Measurements from ENCODE around the gene BAHCC1. TPM values are rescaled to one million over a fixed set of nuclear protein-coding genes. Genes with fewer than 3 reads are reported as not detected.

The BAHCC1 gene
- total RNA-seq, 2 experiments from 2014 or later = 0.05 TPM; not detected in 1

DNA sequence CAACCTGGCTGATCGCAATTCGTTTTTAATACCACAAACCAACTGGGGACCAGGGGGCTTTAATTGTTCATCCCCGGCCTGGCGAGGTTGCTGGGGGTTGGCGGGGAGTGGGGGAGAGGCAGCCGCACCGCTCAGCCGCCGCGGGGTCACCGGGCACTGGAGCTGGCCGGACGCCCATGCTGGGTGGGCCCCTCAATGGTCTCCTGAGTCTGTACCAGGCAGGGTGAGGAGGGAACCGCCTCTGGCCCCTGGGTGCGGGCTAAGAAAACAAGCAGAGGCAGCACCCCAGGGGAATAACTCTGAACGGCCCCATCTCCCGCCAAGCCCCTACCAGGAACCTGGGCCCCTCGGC is 73.5 kb downstream of the BAHCC1 start:
- ChIA-PET POLR2A (interaction anchor here (0.5 kb wide), 1 partner anchor 387 kb away, joined by 6 read pairs; no protein-coding TSS in a partner anchor), CTCF (no interaction called here)
- DNase-seq (no peak), ATAC-seq (no peak)
- H3K27me3 Mint-ChIP-seq = no peaks in the 10 kb centered on the region
- intact Hi-C loops (cut with DNase I, micrococcal nuclease) = no loop called here
- no peak overlapping the region for H3K4me3 Mint-ChIP-seq
- no peaks in the 10 kb centered on the region for H3K36me3 Mint-ChIP-seq (ENCODE audit: low read depth)
- no peaks in the 10 kb centered on the region for H3K9me3 Mint-ChIP-seq (ENCODE audit: low read depth)
- H3K4me1 Mint-ChIP-seq = no peaks in the 10 kb centered on the region
- H3K27ac Mint-ChIP-seq = no peak overlapping the region

DNA sequence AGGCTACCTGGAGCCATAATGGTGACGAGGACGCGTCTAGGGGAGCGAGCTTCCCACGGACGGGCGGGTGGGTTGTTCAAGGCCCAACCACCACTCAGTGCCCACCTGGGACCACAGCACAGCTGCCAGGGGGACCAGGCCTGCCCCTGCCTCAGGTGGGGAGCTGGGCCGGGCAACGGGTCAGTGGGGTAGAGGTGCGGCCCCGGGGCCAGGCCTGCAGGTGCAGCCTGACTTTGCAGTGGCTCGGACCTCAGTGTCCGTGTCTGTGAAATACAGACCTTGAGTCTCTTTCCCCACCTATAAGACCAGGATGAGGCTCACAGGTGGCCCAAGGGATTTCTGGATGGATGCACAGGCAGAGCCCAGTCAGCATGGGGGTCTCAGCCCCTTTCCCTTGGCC is 74.0 kb downstream of the BAHCC1 start:
- H3K9me3 Mint-ChIP-seq (ENCODE audit: low read depth) = no peaks in the 10 kb centered on the region
- H3K27ac Mint-ChIP-seq = no peak overlapping the region
- POLR2A ChIA-PET = no interaction called here
- H3K4me1 Mint-ChIP-seq = no peaks in the 10 kb centered on the region
- H3K4me3 Mint-ChIP-seq = no peak overlapping the region
- intact Hi-C loops (cut with DNase I, micrococcal nuclease) = no loop called here
- no peak for DNase-seq
- no peak for ATAC-seq
- no peaks in the 10 kb centered on the region for H3K36me3 Mint-ChIP-seq (ENCODE audit: low read depth)
- no peaks in the 10 kb centered on the region for H3K27me3 Mint-ChIP-seq
- CTCF ChIA-PET = no interaction called here

GRCh38 chr17:81470270-81470943 is 75.2 kb downstream of the BAHCC1 start:
- DNase-seq = no peak
- no peak for ATAC-seq
- Mint-ChIP-seq H3K4me3 (no peak overlapping the region), H3K4me1 (no peaks in the 10 kb centered on the region), H3K27me3 (no peaks in the 10 kb centered on the region), H3K9me3 (ENCODE audit: low read depth) (no peaks in the 10 kb centered on the region), H3K27ac (no peak overlapping the region), H3K36me3 (ENCODE audit: low read depth) (no peaks in the 10 kb centered on the region)
- intact Hi-C loops (cut with DNase I, micrococcal nuclease) = no loop called here
- POLR2A ChIA-PET = no interaction called here
- CTCF ChIA-PET = no interaction called here

- intact Hi-C loops (cut with DNase I, micrococcal nuclease) = no loop called here
- CTCF ChIA-PET = interaction anchor here (0.7 to 1.0 kb wide), 2 partner anchors 13 to 210 kb away, joined by 3 read pairs; no protein-coding TSS in a partner anchor
- no peaks in the 10 kb centered on the region for H3K9me3 Mint-ChIP-seq (ENCODE audit: low read depth)
These were observed 75.9 kb downstream of the BAHCC1 start for GRCh38 chr17:81470944-81471817.

GRCh38 chr17:81471818-81472456 is 76.7 kb downstream of the BAHCC1 start:
- POLR2A ChIA-PET = no interaction called here
- no peaks in the 10 kb centered on the region for H3K27me3 Mint-ChIP-seq
- peak; percentile 86 for ATAC-seq

More at GRCh38 chr17:81470944-81471817, 75.9 kb downstream of the BAHCC1 start:
- H3K27me3 Mint-ChIP-seq = no peaks in the 10 kb centered on the region
- H3K4me3 Mint-ChIP-seq = no peak overlapping the region
- no peak for ATAC-seq
- no peak for DNase-seq
- no peaks in the 10 kb centered on the region for H3K36me3 Mint-ChIP-seq (ENCODE audit: low read depth)
- POLR2A ChIA-PET = no interaction called here
- H3K27ac Mint-ChIP-seq = no peak overlapping the region
- H3K4me1 Mint-ChIP-seq = no peaks in the 10 kb centered on the region

GRCh38 chr17:81473019-81473418 is 77.8 kb downstream of the BAHCC1 start:
- DNase-seq = no peak
- Mint-ChIP-seq H3K9me3 (ENCODE audit: low read depth) (no peaks in the 10 kb centered on the region), H3K27me3 (no peaks in the 10 kb centered on the region), H3K27ac (no peak overlapping the region), H3K4me3 (no peak overlapping the region), H3K4me1 (no peaks in the 10 kb centered on the region), H3K36me3 (ENCODE audit: low read depth) (no peaks in the 10 kb centered on the region)
- ChIA-PET POLR2A (interaction anchor here (0.6 kb wide), 1 partner anchor 139 kb away, joined by 3 read pairs; no protein-coding TSS in a partner anchor), CTCF (interaction anchor here (0.9 kb wide), 1 partner anchor 10 kb away, joined by 4 read pairs; no protein-coding TSS in a partner anchor)
- intact Hi-C loops (cut with DNase I, micrococcal nuclease) = no loop called here
- no peak for ATAC-seq

More at GRCh38 chr17:81471818-81472456, 76.7 kb downstream of the BAHCC1 start:
- Mint-ChIP-seq H3K4me3 (no peak overlapping the region), H3K4me1 (no peaks in the 10 kb centered on the region), H3K36me3 (ENCODE audit: low read depth) (no peaks in the 10 kb centered on the region), H3K9me3 (ENCODE audit: low read depth) (no peaks in the 10 kb centered on the region), H3K27ac (no peak overlapping the region)
- peak; percentile 61 for DNase-seq
- CTCF ChIA-PET = interaction anchor here (0.7 to 1.0 kb wide), 2 partner anchors 13 to 210 kb away, joined by 3 read pairs; no protein-coding TSS in a partner anchor
- intact Hi-C loops (cut with DNase I, micrococcal nuclease) = no loop called here

DNA sequence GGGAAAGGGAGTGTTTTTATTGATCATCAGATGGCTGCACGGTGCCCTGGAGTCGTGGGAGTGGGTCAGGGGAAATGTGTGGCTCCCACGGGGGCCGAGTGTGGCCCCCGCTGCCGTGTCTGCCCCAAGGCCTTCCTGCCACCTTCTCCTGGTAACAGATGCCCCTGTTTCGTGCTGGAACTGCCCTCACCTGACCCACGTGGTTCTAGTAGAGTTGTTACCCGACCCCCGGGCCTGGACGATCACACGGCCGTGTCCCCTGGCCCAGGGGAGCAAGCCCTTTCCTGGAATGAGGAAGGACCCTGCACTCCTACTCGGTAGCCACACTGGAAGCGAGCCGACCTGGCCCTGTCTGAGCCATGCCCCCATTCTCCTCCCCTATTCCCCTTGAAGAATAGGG is 79.7 kb downstream of the BAHCC1 start:
- ATAC-seq (no peak), DNase-seq (no peak)
- CTCF ChIA-PET = interaction anchor here (1.3 kb wide), 1 partner anchor 10 kb away, joined by 4 read pairs; no protein-coding TSS in a partner anchor
- no peaks in the 10 kb centered on the region for H3K4me1 Mint-ChIP-seq
- H3K9me3 Mint-ChIP-seq (ENCODE audit: low read depth) = no peaks in the 10 kb centered on the region
- intact Hi-C loops (cut with DNase I, micrococcal nuclease) = no loop called here
- no peak overlapping the region for H3K4me3 Mint-ChIP-seq
- H3K27ac Mint-ChIP-seq = no peak overlapping the region
- peaks cover 5% of the 10 kb centered on the region for H3K27me3 Mint-ChIP-seq
- POLR2A ChIA-PET = no interaction called here
- H3K36me3 Mint-ChIP-seq (ENCODE audit: low read depth) = no peaks in the 10 kb centered on the region

DNA sequence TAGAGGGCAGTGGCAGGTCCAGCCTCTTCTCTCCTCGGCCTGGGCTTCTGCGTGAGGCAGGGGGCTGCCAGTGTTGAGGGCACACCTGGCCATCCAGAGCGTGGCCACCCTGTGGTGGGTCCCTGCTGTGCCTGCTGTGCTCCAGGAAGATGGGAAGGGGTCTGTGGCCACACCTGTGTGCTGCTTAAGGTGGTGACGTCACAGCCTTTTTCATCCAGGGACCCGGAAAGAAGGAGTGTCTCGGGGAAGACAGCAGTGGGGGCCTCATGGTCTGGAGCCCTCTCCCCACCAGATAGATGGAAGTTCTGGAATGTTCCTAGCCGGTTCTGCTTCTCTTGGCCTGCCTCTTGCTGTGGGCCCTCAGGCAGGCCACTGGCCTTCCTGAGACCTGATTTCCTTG is 80.8 kb downstream of the BAHCC1 start:
- CTCF ChIA-PET = no interaction called here
- POLR2A ChIA-PET = no interaction called here
- intact Hi-C loops (cut with DNase I, micrococcal nuclease) = no loop called here

GRCh38 chr17:81476635-81477034 is 81.4 kb downstream of the BAHCC1 start:
- Mint-ChIP-seq H3K27me3 (peaks cover 12% of the 10 kb centered on the region), H3K4me3 (no peak overlapping the region), H3K9me3 (ENCODE audit: low read depth) (no peaks in the 10 kb centered on the region), H3K36me3 (ENCODE audit: low read depth) (no peaks in the 10 kb centered on the region), H3K27ac (no peak overlapping the region), H3K4me1 (peaks cover under 1% of the 10 kb centered on the region)
- no peak for DNase-seq
- intact Hi-C loops (cut with DNase I, micrococcal nuclease) = no loop called here
- ChIA-PET CTCF (no interaction called here), POLR2A (no interaction called here)
- no peak for ATAC-seq

More for the DNA sequence above, 80.8 kb downstream of the BAHCC1 start:
- Mint-ChIP-seq H3K4me3 (no peak overlapping the region), H3K4me1 (no peaks in the 10 kb centered on the region), H3K27me3 (peaks cover 12% of the 10 kb centered on the region), H3K27ac (no peak overlapping the region), H3K9me3 (ENCODE audit: low read depth) (no peaks in the 10 kb centered on the region), H3K36me3 (ENCODE audit: low read depth) (no peaks in the 10 kb centered on the region)
- ATAC-seq (no peak), DNase-seq (no peak)

- ATAC-seq (no peak), DNase-seq (no peak)
- POLR2A ChIA-PET = no interaction called here
- intact Hi-C loops (cut with DNase I, micrococcal nuclease) = no loop called here
- Mint-ChIP-seq H3K4me3 (no peak overlapping the region), H3K36me3 (ENCODE audit: low read depth) (no peaks in the 10 kb centered on the region), H3K27ac (no peak overlapping the region), H3K9me3 (ENCODE audit: low read depth) (no peaks in the 10 kb centered on the region), H3K27me3 (peaks cover 17% of the 10 kb centered on the region), H3K4me1 (peaks cover 6% of the 10 kb centered on the region)
- CTCF ChIA-PET = no interaction called here
These were observed 81.9 kb downstream of the BAHCC1 start for GRCh38 chr17:81477173-81477572.

GRCh38 chr17:81478119-81478518 is 82.9 kb downstream of the BAHCC1 start:
- CTCF ChIA-PET = no interaction called here

More at GRCh38 chr17:81478119-81478518, 82.9 kb downstream of the BAHCC1 start:
- POLR2A ChIA-PET = no interaction called here
- ATAC-seq (no peak), DNase-seq (no peak)
- Mint-ChIP-seq H3K27ac (no peak overlapping the region), H3K27me3 (peaks cover 22% of the 10 kb centered on the region), H3K36me3 (ENCODE audit: low read depth) (no peaks in the 10 kb centered on the region), H3K4me1 (peaks cover 9% of the 10 kb centered on the region), H3K4me3 (no peak overlapping the region), H3K9me3 (ENCODE audit: low read depth) (no peaks in the 10 kb centered on the region)
- intact Hi-C loops (cut with DNase I, micrococcal nuclease) = no loop called here

All from activated CD4-positive, alpha-beta T cell treated with anti-CD3 and anti-CD28 coated beads for 36 hours (primary cell).